ENCODE results near the gene RAB6A.
"Not testable (repeated sequence)": the region's sequence is repeated elsewhere in the genome, so short reads cannot be mapped to it uniquely, and the experiment has no call there.

The RAB6A gene

GRCh38 chr11:73761403-73761945 lies 600 bp upstream of the RAB6A start:
- DNase-seq, result no peak

- DNase-seq, result peak; percentile 78
These were observed 667 bp downstream of the RAB6A start for GRCh38 chr11:73760135-73760678.

GRCh38 chr11:73759610-73760134 lies 1.2 kb downstream of the RAB6A start:
- DNase-seq, result no peak

GRCh38 chr11:73758451-73758850 lies 2.4 kb downstream of the RAB6A start:
- no peak for DNase-seq

GRCh38 chr11:73757598-73757997 lies 3.3 kb downstream of the RAB6A start:
- no peak for DNase-seq

GRCh38 chr11:73755670-73756069 lies 5.2 kb downstream of the RAB6A start:
- no peak for DNase-seq

GRCh38 chr11:73753938-73754337 lies 6.9 kb downstream of the RAB6A start:
- DNase-seq, result no peak

- DNase-seq, result no peak
These were observed 8.0 kb downstream of the RAB6A start for GRCh38 chr11:73752903-73753302.

GRCh38 chr11:73752216-73752867 lies 8.5 kb downstream of the RAB6A start:
- DNase-seq, result no peak

- not testable (repeated sequence) for DNase-seq
These were observed 10.0 kb downstream of the RAB6A start for GRCh38 chr11:73750862-73751261.

- no peak for DNase-seq
These were observed 10.6 kb downstream of the RAB6A start for GRCh38 chr11:73750228-73750627.

GRCh38 chr11:73749118-73749517 lies 11.8 kb downstream of the RAB6A start:
- DNase-seq, result no peak

GRCh38 chr11:73748300-73748699 lies 12.6 kb downstream of the RAB6A start:
- no peak for DNase-seq

- no peak for DNase-seq
These were observed 13.1 kb downstream of the RAB6A start for GRCh38 chr11:73747762-73748161.

- DNase-seq, result no peak
These were observed 14.2 kb downstream of the RAB6A start for GRCh38 chr11:73746701-73747100.

GRCh38 chr11:73743045-73743444 lies 17.8 kb downstream of the RAB6A start:
- DNase-seq, result no peak

- not testable (repeated sequence) for DNase-seq
These were observed 24.9 kb downstream of the RAB6A start for GRCh38 chr11:73735959-73736358.

- DNase-seq, result no peak
These were observed 25.9 kb downstream of the RAB6A start for GRCh38 chr11:73734993-73735392.

GRCh38 chr11:73734011-73734410 lies 26.9 kb downstream of the RAB6A start:
- DNase-seq, result not testable (repeated sequence)

- not testable (repeated sequence) for DNase-seq
These were observed 27.9 kb downstream of the RAB6A start for GRCh38 chr11:73732936-73733335.

GRCh38 chr11:73729594-73730206 lies 31.2 kb downstream of the RAB6A start:
- no peak for DNase-seq

- DNase-seq, result no peak
These were observed 32.9 kb downstream of the RAB6A start for GRCh38 chr11:73728000-73728399.

GRCh38 chr11:73726825-73727224 lies 34.0 kb downstream of the RAB6A start:
- DNase-seq, result no peak

- no peak for DNase-seq
These were observed 43.7 kb downstream of the RAB6A start for GRCh38 chr11:73717136-73717535.

Measured in femur (tissue), 1 donor.